ENCODE results near the gene TSR3.

DNA sequence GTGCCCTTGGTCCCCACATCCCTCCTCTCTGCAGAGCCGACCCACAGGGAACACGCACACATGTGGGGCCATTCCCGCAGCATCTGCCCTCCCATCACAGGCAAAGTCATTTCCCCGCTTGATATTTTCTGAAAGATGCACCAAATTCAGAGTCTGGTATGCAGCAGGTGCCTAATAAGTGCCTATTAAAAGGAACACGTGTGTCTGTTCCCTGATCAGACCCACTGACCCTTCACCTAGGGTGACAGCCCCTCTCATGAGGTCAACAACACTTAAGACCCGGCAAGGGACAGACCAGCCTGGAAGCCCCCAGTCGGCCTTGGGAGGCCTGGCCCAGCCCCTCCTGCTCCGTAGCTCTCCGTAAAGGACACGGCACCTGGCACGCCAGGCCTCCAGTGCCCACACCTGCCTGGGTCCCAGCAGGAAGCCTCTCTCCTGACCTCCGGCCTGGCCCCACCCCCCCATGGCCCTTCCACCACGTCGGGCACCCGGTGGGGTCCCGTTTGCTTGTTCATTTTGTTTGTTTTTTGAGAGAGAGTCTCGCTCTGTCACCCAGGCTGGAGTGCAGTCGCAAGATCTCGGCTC is 42.8 kb upstream of the TSR3 start:
- TF ChIP-seq, protein P1, sequence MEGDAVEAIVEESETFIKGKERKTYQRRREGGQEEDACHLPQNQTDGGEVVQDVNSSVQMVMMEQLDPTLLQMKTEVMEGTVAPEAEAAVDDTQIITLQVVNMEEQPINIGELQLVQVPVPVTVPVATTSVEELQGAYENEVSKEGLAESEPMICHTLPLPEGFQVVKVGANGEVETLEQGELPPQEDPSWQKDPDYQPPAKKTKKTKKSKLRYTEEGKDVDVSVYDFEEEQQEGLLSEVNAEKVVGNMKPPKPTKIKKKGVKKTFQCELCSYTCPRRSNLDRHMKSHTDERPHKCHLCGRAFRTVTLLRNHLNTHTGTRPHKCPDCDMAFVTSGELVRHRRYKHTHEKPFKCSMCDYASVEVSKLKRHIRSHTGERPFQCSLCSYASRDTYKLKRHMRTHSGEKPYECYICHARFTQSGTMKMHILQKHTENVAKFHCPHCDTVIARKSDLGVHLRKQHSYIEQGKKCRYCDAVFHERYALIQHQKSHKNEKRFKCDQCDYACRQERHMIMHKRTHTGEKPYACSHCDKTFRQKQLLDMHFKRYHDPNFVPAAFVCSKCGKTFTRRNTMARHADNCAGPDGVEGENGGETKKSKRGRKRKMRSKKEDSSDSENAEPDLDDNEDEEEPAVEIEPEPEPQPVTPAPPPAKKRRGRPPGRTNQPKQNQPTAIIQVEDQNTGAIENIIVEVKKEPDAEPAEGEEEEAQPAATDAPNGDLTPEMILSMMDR (IDR thresholded peaks at IDR 0.05), result no peak
- no peak for TF ChIP-seq POLR2A (IDR thresholded peaks at IDR 0.05)
- no peak for TF ChIP-seq EP300 (IDR thresholded peaks at IDR 0.05)
- TF ChIP-seq POLR2AphosphoS5 (IDR thresholded peaks at IDR 0.05), result no peak
